Prostate gland (tissue), 2 donors: Measurements from ENCODE around the gene PEAK1.

Source experiments
- CTCF ChIP-seq, 4 experiments: fragments of 200-600 bp in 2 of 4; fragments of 450-650 bp in 2 of 4; sonication (generic) in 2 of 4; IDR thresholded peaks; 1 replicate in 3 of 4; 2 replicates in 1 of 4; pipeline ENCODE4 v1.5.1; 2016 to 2019; ENCODE audit warnings: antibody characterized with exemption in 4 of 4, mild to moderate bottlenecking in 2 of 4, moderate library complexity in 2 of 4
- POLR2A ChIP-seq: fragments of 450-650 bp; IDR thresholded peaks from one replicate; pipeline ENCODE4 v1.6.1; 2016; ENCODE audit warnings: antibody characterized with exemption, mild to moderate bottlenecking
- POLR2AphosphoS5 ChIP-seq: sonication (generic); formaldehyde crosslinking; IDR thresholded peaks from one replicate; pipeline ENCODE4 v1.6.1; 2017; ENCODE audit warnings: antibody characterized with exemption

- TF ChIP-seq CTCF (IDR thresholded peaks at IDR 0.05) (no peak), POLR2A (no peak), POLR2AphosphoS5 (no peak)
Observed at GRCh38 chr15:77255385-77255784, 164.5 kb downstream of the PEAK1 start.
